Measurements from ENCODE around the gene PGLYRP3. TPM values are rescaled to one million over a fixed set of nuclear protein-coding genes. Genes with fewer than 3 reads are reported as not detected.

The PGLYRP3 gene
- total and polyA plus RNA-seq, 2 of the 13 experiments (the other 11 are each of a cell fraction or from before 2014, with no cell fraction given), result not detected

DNA sequence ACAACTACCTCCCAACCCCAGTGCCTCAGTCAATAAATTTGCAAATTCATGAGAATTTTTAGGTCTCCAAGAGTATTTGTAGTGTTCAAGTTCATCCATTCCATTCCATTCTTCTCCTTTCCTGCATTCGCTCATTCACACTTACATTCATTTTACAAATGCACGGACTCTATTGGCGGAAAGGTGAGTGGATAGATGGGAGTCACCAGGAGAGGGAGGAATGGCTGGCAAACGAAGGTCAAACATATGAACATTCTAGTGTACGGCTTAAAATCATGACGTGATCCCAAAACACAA is 50.7 kb downstream of the PGLYRP3 start:
- POLR2A ChIA-PET, result no interaction called here
- H3K4me2 ChIP-seq (ENCODE audit: low read depth, low read length), result no peak overlapping the region
- H3K79me2 ChIP-seq (ENCODE audit: insufficient read depth, low read length), result no peaks in the 10 kb centered on the region
- no peaks in the 10 kb centered on the region for H3K9me3 ChIP-seq (ENCODE audit: low read length)
- intact Hi-C loops (cut with micrococcal nuclease; ENCODE audit: unreplicated experiment) (no loop called here), in situ Hi-C loops (cut with HindIII; ENCODE audit: extremely low pct_ligation_motif_present, low pct_unique_long_range_greater_than_20kb) (no loop called here)
- no peak overlapping the region for H3K27ac ChIP-seq (ENCODE audit: extremely low read length, insufficient read depth, low read length)
- FAIRE-seq (no peak), DNase-seq (ENCODE audit: low spot score) (no peak), ATAC-seq (no peak)
- H2AFZ ChIP-seq (ENCODE audit: low read length), result no peak overlapping the region
- TF ChIP-seq ATF7 (IDR thresholded peaks at IDR 0.05) (peak; percentile 20; the same call in 1 of the 2 replicates), ATF7 (CRISPR knock-in tag; IDR thresholded peaks at IDR 0.05) (no peak)
- TF ChIP-seq, protein P1, sequence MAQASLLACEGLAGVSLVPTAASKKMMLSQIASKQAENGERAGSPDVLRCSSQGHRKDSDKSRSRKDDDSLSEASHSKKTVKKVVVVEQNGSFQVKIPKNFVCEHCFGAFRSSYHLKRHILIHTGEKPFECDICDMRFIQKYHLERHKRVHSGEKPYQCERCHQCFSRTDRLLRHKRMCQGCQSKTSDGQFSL (CRISPR knock-in tag; IDR thresholded peaks at IDR 0.05), result no peak
- CTCF ChIA-PET (ENCODE audit: low intra/inter-chr PET ratio, low total read pairs), result no interaction called here
- H3K36me3 ChIP-seq (replicated peaks in 1 of 2; ENCODE audit: control insufficient read depth in 1 of 2, insufficient read depth in 2 of 2, low read length in 2 of 2), result no peaks in the 10 kb centered on the region
- H3K4me1 ChIP-seq (ENCODE audit: insufficient read depth, low read length), result no peaks in the 10 kb centered on the region
- H3K4me3 ChIP-seq (replicated peaks in 1 of 3; ENCODE audit: insufficient read depth in 1 of 3, low read depth in 2 of 3, low read length in 3 of 3), result no peak overlapping the region
- 55% methylated on average over 6 of the region's 6 CpGs for WGBS (ENCODE audit: low lambda C conversion rate)
- H3K27me3 ChIP-seq (ENCODE audit: control insufficient read depth in 1 of 2, insufficient read depth in 2 of 2, low read length in 2 of 2), result peaks cover 6 to 41% of the 10 kb centered on the region in 2 experiments
- no peak overlapping the region for H3K9ac ChIP-seq (ENCODE audit: insufficient read depth, low read depth, low read length)
- H4K20me1 ChIP-seq (ENCODE audit: insufficient read depth, low read length), result no peaks in the 10 kb centered on the region
- no TSS peak for BruUV-seq (replicated peaks)

DNA sequence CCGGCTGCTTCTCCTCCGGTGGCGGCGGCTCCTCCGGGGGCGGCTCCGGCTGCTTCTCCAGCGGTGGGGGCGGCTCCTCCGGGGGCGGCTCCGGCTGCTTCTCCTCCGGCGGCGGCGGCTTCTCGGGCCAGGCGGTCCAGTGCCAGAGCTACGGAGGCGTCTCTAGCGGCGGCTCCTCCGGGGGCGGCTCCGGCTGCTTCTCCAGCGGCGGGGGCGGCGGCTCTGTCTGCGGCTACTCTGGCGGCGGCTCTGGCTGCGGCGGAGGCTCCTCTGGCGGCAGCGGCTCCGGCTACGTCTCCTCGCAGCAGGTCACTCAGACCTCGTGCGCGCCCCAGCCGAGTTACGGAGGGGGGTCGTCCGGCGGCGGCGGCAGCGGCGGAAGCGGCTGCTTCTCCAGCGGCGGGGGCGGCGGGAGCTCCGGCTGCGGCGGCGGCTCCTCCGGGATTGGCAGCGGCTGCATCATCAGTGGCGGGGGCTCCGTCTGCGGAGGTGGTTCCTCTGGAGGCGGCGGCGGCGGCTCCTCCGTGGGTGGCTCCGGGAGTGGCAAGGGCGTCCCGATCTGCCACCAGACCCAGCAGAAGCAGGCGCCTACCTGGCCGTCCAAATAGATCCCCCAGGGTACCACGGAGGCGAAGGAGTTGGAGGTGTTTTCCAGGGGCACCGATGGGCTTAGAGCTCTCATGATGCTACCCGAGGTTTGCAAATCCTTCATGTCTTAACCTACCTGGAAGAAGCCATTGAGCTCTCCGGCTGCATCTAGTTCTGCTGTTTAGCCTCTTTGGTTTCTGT is 51.3 kb downstream of the PGLYRP3 start:
- no peak for DNase-seq (ENCODE audit: low spot score)
- Histone ChIP-seq H3K9me3 (ENCODE audit: low read length) (no peaks in the 10 kb centered on the region), H3K4me2 (ENCODE audit: low read depth, low read length) (no peak overlapping the region), H3K4me3 (replicated peaks in 1 of 3; ENCODE audit: insufficient read depth in 1 of 3, low read depth in 2 of 3, low read length in 3 of 3) (no peak overlapping the region), H3K27me3 (ENCODE audit: control insufficient read depth in 1 of 2, insufficient read depth in 2 of 2, low read length in 2 of 2) (peaks cover 6 to 41% of the 10 kb centered on the region in 2 experiments), H3K36me3 (replicated peaks in 1 of 2; ENCODE audit: control insufficient read depth in 1 of 2, insufficient read depth in 2 of 2, low read length in 2 of 2) (no peaks in the 10 kb centered on the region), H3K79me2 (ENCODE audit: insufficient read depth, low read length) (no peaks in the 10 kb centered on the region), H3K4me1 (ENCODE audit: insufficient read depth, low read length) (no peaks in the 10 kb centered on the region), H4K20me1 (ENCODE audit: insufficient read depth, low read length) (no peaks in the 10 kb centered on the region), H3K9ac (ENCODE audit: insufficient read depth, low read depth, low read length) (no peak overlapping the region), H2AFZ (ENCODE audit: low read length) (no peak overlapping the region), H3K27ac (ENCODE audit: extremely low read length, insufficient read depth, low read length) (no peak overlapping the region)
- CTCF ChIA-PET (ENCODE audit: low intra/inter-chr PET ratio, low total read pairs), result no interaction called here
- TF ChIP-seq ZNF382 (CRISPR knock-in tag; IDR thresholded peaks at IDR 0.05; ENCODE audit: borderline replicate concordance), result no peak
- no peak for TF ChIP-seq FIP1L1 (IDR thresholded peaks at IDR 0.05; ENCODE audit: borderline replicate concordance, insufficient read depth, low read depth, low read length)
- TF ChIP-seq ZNF260 (CRISPR knock-in tag; IDR thresholded peaks at IDR 0.05; ENCODE audit: borderline replicate concordance, low read depth), result no peak
- no peak for TF ChIP-seq ZKSCAN1 (IDR thresholded peaks at IDR 0.05; ENCODE audit: low read length)
- no peak for TF ChIP-seq ZNF747 (CRISPR knock-in tag; IDR thresholded peaks at IDR 0.05; ENCODE audit: borderline replicate concordance)
- no peak for TF ChIP-seq NFYC (CRISPR knock-in tag; IDR thresholded peaks at IDR 0.05)
- TF ChIP-seq NFATC3 (CRISPR knock-in tag; IDR thresholded peaks at IDR 0.05), result no peak
- no peak for TF ChIP-seq STAG1 (CRISPR knock-in tag; IDR thresholded peaks at IDR 0.05)
- no peak for TF ChIP-seq ZNF138 (CRISPR knock-in tag; IDR thresholded peaks at IDR 0.05; ENCODE audit: low read depth)
- TF ChIP-seq RBAK (CRISPR knock-in tag; IDR thresholded peaks at IDR 0.05), result no peak
- no peak for FAIRE-seq
- intact Hi-C loops (cut with micrococcal nuclease; ENCODE audit: unreplicated experiment) (no loop called here), in situ Hi-C loops (cut with HindIII; ENCODE audit: extremely low pct_ligation_motif_present, low pct_unique_long_range_greater_than_20kb) (no loop called here)
- WGBS (ENCODE audit: low lambda C conversion rate), result 30% methylated on average over 7 of the region's 80 CpGs
- no peak for ATAC-seq
- BruUV-seq (replicated peaks), result no TSS peak
- POLR2A ChIA-PET, result no interaction called here
